Large intestine (tissue), 3 donors: ENCODE measurements around the gene UBE2Z. TPM values are rescaled to one million over a fixed set of nuclear protein-coding genes. Genes with fewer than 3 reads are reported as not detected.
A peak's percentile ranks its signal among the peaks of the same experiment; 100 is the strongest.
"Not testable (repeated sequence)": the region's sequence is repeated elsewhere in the genome, so short reads cannot be mapped to it uniquely, and the experiment has no call there.

ENCODE experiments used
- DNase-seq, 2 donors: peaks; one replicate each; pipeline versions ENCODE4 v3.0.0 to v3.0.0-alpha.2; 2013
- H3K27ac ChIP-seq: one replicate; pipeline ENCODE4 v1.5.1; 2013; ENCODE audit warnings: low read length
- H3K27me3 ChIP-seq: 2 replicates; pipeline ENCODE4 v1.6.1; 2013; ENCODE audit warnings: low read length; ENCODE audit not compliant: control insufficient read depth, insufficient read depth
- H3K36me3 ChIP-seq: 2 replicates; pipeline ENCODE4 v1.6.1; 2013; ENCODE audit warnings: low read length; ENCODE audit not compliant: control insufficient read depth, insufficient read depth
- H3K4me1 ChIP-seq: one replicate; pipeline ENCODE4 v1.6.1; 2013; ENCODE audit warnings: low read length; ENCODE audit not compliant: control insufficient read depth, insufficient read depth
- H3K4me3 ChIP-seq: one replicate; pipeline ENCODE4 v1.5.1; 2013; ENCODE audit warnings: low read length
- H3K9me3 ChIP-seq: one replicate; pipeline ENCODE4 v1.6.1; 2013; ENCODE audit warnings: mild to moderate bottlenecking, low read depth, low read length, moderate library complexity; ENCODE audit not compliant: control insufficient read depth
- WGBS: methylation state at CpG from one replicate; pipeline ENCODE4 v1.1.5; 2013; ENCODE audit warnings: low lambda C conversion rate; ENCODE audit not compliant: insufficient coverage; 5-methylcytosine and 5-hydroxymethylcytosine counted together
- polyA plus RNA-seq: library from polyadenylated mRNA; unstranded; fragments of 120-200 nt; gene quantifications from one replicate; pipeline ENCODE4 v1.2.1, GENCODE V29; 2013

Gene UBE2Z
- polyA plus RNA-seq, 1 donor: 75.5 TPM

- WGBS: no CpG with 5 or more reads among the region's 4 CpGs
- no peak for DNase-seq
- H3K36me3 ChIP-seq: peaks cover 94% of the 10 kb centered on the region
- no peaks in the 10 kb centered on the region for H3K9me3 ChIP-seq
- peaks cover 2% of the 10 kb centered on the region for H3K4me1 ChIP-seq
- H3K27me3 ChIP-seq: no peaks in the 10 kb centered on the region
- H3K27ac ChIP-seq: no peak overlapping the region
- no peak overlapping the region for H3K4me3 ChIP-seq
Observed at GRCh38 chr17:48925251-48925990, 17.2 kb downstream of the UBE2Z start.

- no peak overlapping the region for H3K27ac ChIP-seq
- H3K27me3 ChIP-seq: no peaks in the 10 kb centered on the region
- peaks cover 92% of the 10 kb centered on the region for H3K36me3 ChIP-seq
- no peak overlapping the region for H3K4me3 ChIP-seq
- no peak for DNase-seq
- 100% methylated on average over 1 of the region's 3 CpGs for WGBS
- no peaks in the 10 kb centered on the region for H3K9me3 ChIP-seq
- H3K4me1 ChIP-seq: peaks cover 6% of the 10 kb centered on the region
Observed at GRCh38 chr17:48925991-48926342, 17.8 kb downstream of the UBE2Z start.

- Histone ChIP-seq H3K4me3 (no peak overlapping the region), H3K36me3 (peaks cover 92% of the 10 kb centered on the region), H3K27ac (no peak overlapping the region), H3K27me3 (no peaks in the 10 kb centered on the region), H3K9me3 (no peaks in the 10 kb centered on the region), H3K4me1 (peaks cover 6% of the 10 kb centered on the region)
- WGBS: no CpG with 5 or more reads among the region's 6 CpGs
- no peak for DNase-seq
Observed at GRCh38 chr17:48927978-48928745, 20.0 kb downstream of the UBE2Z start.

GRCh38 chr17:48928876-48929811 is 20.9 kb downstream of the UBE2Z start:
- WGBS: no CpG with 5 or more reads among the region's 6 CpGs
- Histone ChIP-seq H3K27me3 (no peaks in the 10 kb centered on the region), H3K4me3 (no peak overlapping the region), H3K36me3 (peaks cover 93% of the 10 kb centered on the region), H3K4me1 (peaks cover 6% of the 10 kb centered on the region), H3K27ac (no peak overlapping the region), H3K9me3 (no peaks in the 10 kb centered on the region)
- DNase-seq: no peak

- no CpG with 5 or more reads among the region's 1 CpG for WGBS
- no peak overlapping the region for H3K27ac ChIP-seq
- DNase-seq: no peak
- H3K9me3 ChIP-seq: no peaks in the 10 kb centered on the region
- H3K4me1 ChIP-seq: peaks cover 6% of the 10 kb centered on the region
- H3K27me3 ChIP-seq: no peaks in the 10 kb centered on the region
- peaks cover 93% of the 10 kb centered on the region for H3K36me3 ChIP-seq
- no peak overlapping the region for H3K4me3 ChIP-seq
Observed at GRCh38 chr17:48929812-48930165, 21.6 kb downstream of the UBE2Z start.

- Histone ChIP-seq H3K36me3 (peaks cover 88% of the 10 kb centered on the region), H3K4me3 (no peak overlapping the region), H3K27me3 (no peaks in the 10 kb centered on the region), H3K9me3 (no peaks in the 10 kb centered on the region), H3K4me1 (peaks cover 6% of the 10 kb centered on the region), H3K27ac (no peak overlapping the region)
- WGBS: no CpG with 5 or more reads among the region's 3 CpGs
- no peak for DNase-seq
Observed at GRCh38 chr17:48930435-48930873, 22.2 kb downstream of the UBE2Z start.

- Histone ChIP-seq H3K36me3 (peaks cover 86% of the 10 kb centered on the region), H3K27me3 (no peaks in the 10 kb centered on the region), H3K9me3 (no peaks in the 10 kb centered on the region), H3K4me3 (no peak overlapping the region), H3K4me1 (peaks cover 6% of the 10 kb centered on the region), H3K27ac (no peak overlapping the region)
- DNase-seq: no peak
- WGBS: no CpG with 5 or more reads among the region's 6 CpGs
Observed at GRCh38 chr17:48933035-48933434, 24.8 kb downstream of the UBE2Z start.

- Histone ChIP-seq H3K27me3 (no peaks in the 10 kb centered on the region), H3K36me3 (peaks cover 18% of the 10 kb centered on the region), H3K4me1 (peaks cover 9% of the 10 kb centered on the region), H3K9me3 (no peaks in the 10 kb centered on the region), H3K4me3 (peak within 1 kb of the TSS; percentile 94), H3K27ac (peak within 1 kb of the TSS; percentile 94)
- peak; percentile 89 to 94 for DNase-seq
- no CpG with 5 or more reads among the region's 55 CpGs for WGBS
Observed at GRCh38 chr17:48944515-48945260, 36.5 kb downstream of the UBE2Z start, which contains the start of gene SNF8. SNF8 (minus strand) TSS chr17:48944842; CDS start chr17:48944734, 108 bp downstream.

- WGBS: no CpG with 5 or more reads among the region's 16 CpGs
- peak overlapping the region; percentile 94 for H3K4me3 ChIP-seq
- H3K4me1 ChIP-seq: not testable (repeated sequence)
Observed at GRCh38 chr17:48945261-48945651, 37.0 kb downstream of the UBE2Z start.

More at GRCh38 chr17:48945261-48945651, 37.0 kb downstream of the UBE2Z start:
- H3K9me3 ChIP-seq, DNase-seq, H3K27me3 ChIP-seq: not testable (repeated sequence)
- Histone ChIP-seq H3K27ac (peak overlapping the region; percentile 94), H3K36me3 (peaks cover 15% of the 10 kb centered on the region)
